Activated naive CD8-positive, alpha-beta T cell treated with anti-CD3 and anti-CD28 coated beads, Interleukin-2, amount 10 ng/mL, durations not matched to agents 7 days and 5 days (primary cell): ENCODE measurements around the gene TMEM204. TPM values are rescaled to one million over a fixed set of nuclear protein-coding genes. Genes with fewer than 3 reads are reported as not detected.

Experiments used
- ATAC-seq: fragments of 150-1000 bp; cut with Tn5 transposase; one replicate; pipeline ENCODE4 v1.10.0; 2021; ENCODE audit warnings: low read depth, moderate library complexity
- POLR2A ChIA-PET: fragments of 350-600 bp; sonication (Branson Sonifier 250); formaldehyde crosslinking; loops from one replicate; lab custom pipeline; 2021; ENCODE audit warnings: antibody characterized with exemption; lab: Charles Lee
- DNase-seq: peaks from one replicate; pipeline ENCODE4 v3.0.0; 2021
- H3K27ac Mint-ChIP-seq: one replicate; pipeline ENCODE4 v1.8.0; 2022; ENCODE audit warnings: mild to moderate bottlenecking, mixed read lengths
- H3K27me3 Mint-ChIP-seq: one replicate; pipeline ENCODE4 v1.8.0; 2022; ENCODE audit warnings: mild to moderate bottlenecking, moderate library complexity, mixed read lengths
- H3K36me3 Mint-ChIP-seq: one replicate; pipeline ENCODE4 v1.8.0; 2021; ENCODE audit warnings: mild to moderate bottlenecking, mixed read lengths
- H3K4me1 Mint-ChIP-seq: one replicate; pipeline ENCODE4 v1.8.0; 2021; ENCODE audit warnings: mixed read lengths
- H3K4me3 Mint-ChIP-seq: one replicate; pipeline ENCODE4 v1.8.0; 2022; ENCODE audit warnings: mild to moderate bottlenecking, moderate library complexity, mixed read lengths
- H3K9me3 Mint-ChIP-seq: one replicate; pipeline ENCODE4 v1.8.0; 2021; ENCODE audit warnings: mixed read lengths
- total RNA-seq, 2 experiments: library from RNA; stranded (reverse); gene quantifications; one replicate each; pipeline ENCODE4 v1.2.3, GENCODE V29; 2021

TMEM204 gene
- total RNA-seq, 2 experiments from 2014 or later = 68.3 to 72.0 TPM

DNA sequence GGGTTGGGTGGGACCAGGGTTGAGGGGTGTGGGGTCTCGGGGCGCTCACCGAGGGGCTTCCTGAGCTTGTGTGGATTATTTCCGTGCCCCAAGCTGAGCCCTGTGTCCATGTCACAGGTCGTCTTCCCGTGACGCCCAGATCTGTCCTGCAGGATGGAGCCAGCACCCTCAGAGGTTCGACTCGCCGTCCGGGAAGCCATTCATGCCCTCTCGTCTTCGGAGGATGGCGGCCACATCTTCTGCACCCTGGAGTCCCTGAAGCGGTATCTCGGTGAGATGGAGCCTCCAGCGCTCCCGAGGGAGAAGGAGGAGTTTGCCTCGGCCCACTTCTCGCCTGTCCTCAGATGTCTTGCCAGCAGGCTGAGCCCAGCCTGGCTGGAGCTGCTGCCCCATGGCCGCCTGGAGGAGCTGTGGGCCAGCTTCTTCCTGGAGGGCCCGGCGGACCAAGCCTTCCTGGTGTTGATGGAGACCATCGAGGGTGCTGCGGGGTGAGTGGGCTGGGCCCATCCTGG is 39.3 kb upstream of the TMEM204 start:
- no peak for DNase-seq
- no peaks in the 10 kb centered on the region for H3K9me3 Mint-ChIP-seq

DNA sequence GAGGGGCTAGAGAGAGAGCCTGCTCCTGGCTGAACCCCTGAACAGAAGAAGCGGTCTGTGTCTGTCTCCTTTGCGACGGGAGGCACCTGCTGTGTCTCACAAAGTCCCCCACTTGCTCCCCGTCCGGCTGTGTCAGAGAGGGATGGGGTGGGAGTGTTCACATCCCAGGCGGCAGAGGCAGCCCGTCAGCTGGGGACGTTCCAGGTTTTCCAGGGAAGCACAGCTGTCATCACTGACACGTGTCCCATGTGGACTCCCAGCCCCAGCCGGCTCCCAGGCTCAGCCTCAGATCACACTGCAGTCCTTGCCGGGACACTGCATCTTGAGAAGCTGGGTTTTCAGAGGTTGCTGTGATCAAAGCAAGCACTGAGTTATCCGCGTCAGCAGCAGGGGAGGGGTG is 38.8 kb upstream of the TMEM204 start:
- Mint-ChIP-seq H3K27ac (peak overlapping the region; percentile 34), H3K4me1 (peaks cover 8% of the 10 kb centered on the region), H3K27me3 (no peaks in the 10 kb centered on the region), H3K9me3 (no peaks in the 10 kb centered on the region), H3K4me3 (peak overlapping the region; percentile 94), H3K36me3 (no peaks in the 10 kb centered on the region)
- POLR2A ChIA-PET = interaction anchor here (2.2 to 3.5 kb wide), 2 partner anchors 39 to 74 kb away, joined by 11 to 26 read pairs; partner anchors contain the start of genes TMEM204 and UQCC4
- no peak for DNase-seq
- ATAC-seq = no peak

More for the DNA sequence above, 39.3 kb upstream of the TMEM204 start:
- ATAC-seq = no peak
- peaks cover 8% of the 10 kb centered on the region for H3K4me1 Mint-ChIP-seq
- H3K4me3 Mint-ChIP-seq = peak overlapping the region; percentile 94
- H3K27me3 Mint-ChIP-seq = no peaks in the 10 kb centered on the region
- no peaks in the 10 kb centered on the region for H3K36me3 Mint-ChIP-seq
- POLR2A ChIA-PET = interaction anchor here (0.9 to 3.5 kb wide), 5 partner anchors 19 to 212 kb away, joined by 4 to 26 read pairs (median 7); partner anchors contain the start of genes MAPK8IP3, TMEM204 and UQCC4
- peak overlapping the region; percentile 34 for H3K27ac Mint-ChIP-seq

DNA sequence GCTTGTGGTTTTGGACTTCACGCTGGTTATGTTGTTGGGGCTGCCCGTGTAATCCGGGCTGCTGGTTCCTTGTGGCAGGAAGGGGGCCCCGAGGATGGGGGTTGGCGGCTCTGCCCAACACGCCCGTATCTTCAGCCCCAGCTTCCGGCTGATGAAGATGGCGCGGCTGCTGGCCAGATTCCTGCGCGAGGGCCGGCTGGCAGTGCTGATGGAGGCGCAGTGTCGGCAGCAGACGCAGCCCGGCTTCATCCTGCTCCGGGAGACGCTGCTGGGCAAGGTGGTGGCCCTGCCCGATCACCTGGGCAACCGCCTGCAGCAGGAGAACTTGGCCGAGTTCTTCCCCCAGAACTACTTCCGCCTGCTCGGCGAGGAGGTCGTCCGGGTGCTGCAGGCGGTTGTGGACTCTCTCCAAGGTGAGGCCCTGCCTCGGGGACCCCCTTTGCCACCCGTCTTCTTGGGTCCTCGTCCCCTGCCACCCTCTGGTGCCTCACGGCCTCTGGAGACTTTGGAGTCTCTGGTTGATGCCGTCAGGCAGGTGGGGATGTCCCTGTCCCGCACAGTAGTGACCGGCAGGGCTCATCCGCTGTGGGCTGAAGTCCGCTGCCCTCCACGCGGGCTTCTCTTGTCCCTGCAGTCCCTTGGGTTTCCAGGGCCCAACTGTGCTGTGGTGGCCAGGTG is 38.1 kb upstream of the TMEM204 start:
- Mint-ChIP-seq H3K36me3 (no peaks in the 10 kb centered on the region), H3K4me1 (peaks cover 8% of the 10 kb centered on the region), H3K4me3 (no peak overlapping the region), H3K27ac (no peak overlapping the region), H3K27me3 (no peaks in the 10 kb centered on the region), H3K9me3 (no peaks in the 10 kb centered on the region)
- POLR2A ChIA-PET = no interaction called here
- DNase-seq (no peak), ATAC-seq (no peak)

DNA sequence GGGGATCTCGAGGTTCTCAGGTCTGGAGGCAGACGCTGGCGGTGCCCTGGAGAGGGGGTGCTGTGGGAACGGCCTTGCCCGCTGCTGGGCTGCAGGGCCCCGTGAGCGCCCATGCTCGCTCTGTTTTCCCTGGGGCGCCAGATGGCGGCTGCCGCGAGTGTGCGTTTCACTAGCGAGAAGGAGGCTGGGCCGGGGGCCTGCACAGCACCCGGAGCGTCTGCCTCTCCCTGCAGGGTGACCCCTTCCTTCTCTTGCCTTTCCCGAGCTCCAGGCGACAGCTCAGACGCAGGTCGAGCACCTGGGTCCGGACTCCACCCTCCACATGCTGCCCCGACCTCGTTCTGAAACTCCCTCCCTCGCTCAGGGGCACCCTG is 37.6 kb upstream of the TMEM204 start:
- POLR2A ChIA-PET = no interaction called here
- DNase-seq (no peak), ATAC-seq (no peak)
- no peaks in the 10 kb centered on the region for H3K9me3 Mint-ChIP-seq
- peaks cover 8% of the 10 kb centered on the region for H3K4me1 Mint-ChIP-seq
- no peak overlapping the region for H3K4me3 Mint-ChIP-seq
- H3K27ac Mint-ChIP-seq = no peak overlapping the region
- H3K27me3 Mint-ChIP-seq = no peaks in the 10 kb centered on the region
- H3K36me3 Mint-ChIP-seq = no peaks in the 10 kb centered on the region

DNA sequence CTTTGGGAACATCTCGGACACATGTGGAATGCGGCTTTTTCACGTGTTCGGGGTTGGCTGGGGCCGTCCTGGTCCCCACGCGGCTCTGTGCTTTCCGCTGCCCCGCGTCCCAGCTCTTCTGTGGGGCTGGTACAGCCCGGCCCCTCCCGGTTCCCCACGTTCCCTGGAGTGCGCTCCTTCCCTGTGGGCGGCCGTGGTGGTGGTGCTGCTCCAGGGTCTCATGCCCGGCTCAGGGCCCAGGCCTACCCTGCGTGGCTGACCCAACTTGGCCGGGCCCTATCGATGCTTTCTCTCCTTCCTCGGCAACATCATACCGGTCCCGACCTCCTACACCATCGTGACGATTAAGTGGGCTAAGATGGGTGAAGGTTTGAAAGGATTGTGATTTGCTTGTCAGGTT is 37.0 kb upstream of the TMEM204 start:
- POLR2A ChIA-PET = no interaction called here
- H3K4me1 Mint-ChIP-seq = peaks cover 8% of the 10 kb centered on the region
- no peak overlapping the region for H3K4me3 Mint-ChIP-seq
- no peaks in the 10 kb centered on the region for H3K27me3 Mint-ChIP-seq
- H3K36me3 Mint-ChIP-seq = no peaks in the 10 kb centered on the region
- H3K27ac Mint-ChIP-seq = no peak overlapping the region
- H3K9me3 Mint-ChIP-seq = no peaks in the 10 kb centered on the region
- no peak for DNase-seq
- ATAC-seq = no peak

DNA sequence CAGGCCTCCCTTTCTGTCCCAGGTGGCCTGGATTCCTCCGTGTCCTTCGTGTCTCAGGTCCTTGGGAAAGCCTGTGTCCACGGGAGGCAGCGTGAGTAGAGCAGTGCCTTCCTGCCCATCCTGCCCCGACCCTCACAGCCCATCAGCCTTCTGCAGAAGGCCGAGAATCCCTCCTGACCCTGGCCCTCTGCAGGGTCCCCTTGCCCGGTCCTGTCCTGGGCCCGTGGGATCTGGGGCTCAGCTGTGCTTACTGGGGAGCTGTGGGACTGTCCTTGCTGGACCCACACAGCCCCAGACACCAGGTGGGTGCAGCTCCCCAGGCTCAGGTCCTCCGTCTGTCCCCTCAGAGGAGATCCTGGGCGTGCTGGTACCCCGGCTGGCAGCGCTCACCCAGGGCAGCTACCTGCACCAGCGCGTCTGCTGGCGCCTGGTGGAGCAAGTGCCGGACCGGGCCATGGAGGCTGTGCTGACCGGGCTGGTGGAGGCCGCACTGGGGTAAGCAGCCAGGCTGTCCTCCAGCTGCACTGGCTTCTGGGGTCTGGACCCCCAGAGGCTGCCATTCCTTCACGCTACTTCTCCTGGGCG is 36.4 kb upstream of the TMEM204 start:
- no peak for DNase-seq
- peaks cover 8% of the 10 kb centered on the region for H3K4me1 Mint-ChIP-seq
- no peaks in the 10 kb centered on the region for H3K27me3 Mint-ChIP-seq
- H3K4me3 Mint-ChIP-seq = no peak overlapping the region
- POLR2A ChIA-PET = interaction anchor here (0.7 kb wide), 1 partner anchor 328 kb away, joined by 3 read pairs; no protein-coding TSS in a partner anchor
- no peaks in the 10 kb centered on the region for H3K36me3 Mint-ChIP-seq
- no peak overlapping the region for H3K27ac Mint-ChIP-seq
- no peaks in the 10 kb centered on the region for H3K9me3 Mint-ChIP-seq
- no peak for ATAC-seq

DNA sequence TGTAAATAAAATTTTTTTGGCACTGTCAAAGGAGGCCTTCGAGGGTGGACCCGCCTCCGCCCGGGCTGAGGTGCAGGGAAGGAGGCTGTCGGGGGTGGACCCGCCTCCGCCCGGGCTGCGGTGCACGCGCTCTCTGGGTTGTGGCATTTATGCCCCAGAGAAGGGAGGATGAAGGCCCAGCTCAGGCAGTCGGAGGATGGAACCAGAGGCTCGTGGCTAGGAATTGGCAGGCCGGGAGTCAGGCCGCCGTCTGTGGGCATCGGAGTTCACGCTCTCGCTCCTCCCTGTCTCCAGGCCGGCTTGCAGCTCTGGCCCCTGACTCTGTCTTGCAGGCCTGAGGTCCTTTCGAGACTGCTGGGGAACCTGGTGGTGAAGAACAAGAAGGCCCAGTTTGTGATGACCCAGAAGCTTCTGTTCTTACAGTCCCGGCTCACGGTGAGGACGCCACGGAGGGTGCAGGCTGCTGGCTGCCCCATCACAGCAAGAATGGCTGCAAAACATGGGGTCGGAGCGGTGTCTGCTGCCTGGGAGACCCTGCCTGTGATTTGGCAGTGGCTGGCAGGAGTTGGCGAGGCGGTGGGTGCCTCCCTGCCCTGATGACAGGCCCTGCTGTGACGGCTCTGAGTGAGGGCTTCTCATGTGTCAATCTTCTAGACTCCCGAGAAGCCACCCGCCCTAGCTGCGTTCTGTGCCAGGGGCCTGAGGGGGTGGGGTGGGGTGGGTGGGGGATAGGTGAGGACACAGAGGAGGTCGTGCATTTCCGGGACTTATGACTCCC is 34.4 kb upstream of the TMEM204 start:
- H3K9me3 Mint-ChIP-seq = no peaks in the 10 kb centered on the region
- H3K27ac Mint-ChIP-seq = no peak overlapping the region
- H3K36me3 Mint-ChIP-seq = peaks cover 7% of the 10 kb centered on the region
- no peak for DNase-seq
- no peak overlapping the region for H3K4me3 Mint-ChIP-seq
- POLR2A ChIA-PET = no interaction called here
- no peaks in the 10 kb centered on the region for H3K4me1 Mint-ChIP-seq
- no peaks in the 10 kb centered on the region for H3K27me3 Mint-ChIP-seq
- no peak for ATAC-seq

DNA sequence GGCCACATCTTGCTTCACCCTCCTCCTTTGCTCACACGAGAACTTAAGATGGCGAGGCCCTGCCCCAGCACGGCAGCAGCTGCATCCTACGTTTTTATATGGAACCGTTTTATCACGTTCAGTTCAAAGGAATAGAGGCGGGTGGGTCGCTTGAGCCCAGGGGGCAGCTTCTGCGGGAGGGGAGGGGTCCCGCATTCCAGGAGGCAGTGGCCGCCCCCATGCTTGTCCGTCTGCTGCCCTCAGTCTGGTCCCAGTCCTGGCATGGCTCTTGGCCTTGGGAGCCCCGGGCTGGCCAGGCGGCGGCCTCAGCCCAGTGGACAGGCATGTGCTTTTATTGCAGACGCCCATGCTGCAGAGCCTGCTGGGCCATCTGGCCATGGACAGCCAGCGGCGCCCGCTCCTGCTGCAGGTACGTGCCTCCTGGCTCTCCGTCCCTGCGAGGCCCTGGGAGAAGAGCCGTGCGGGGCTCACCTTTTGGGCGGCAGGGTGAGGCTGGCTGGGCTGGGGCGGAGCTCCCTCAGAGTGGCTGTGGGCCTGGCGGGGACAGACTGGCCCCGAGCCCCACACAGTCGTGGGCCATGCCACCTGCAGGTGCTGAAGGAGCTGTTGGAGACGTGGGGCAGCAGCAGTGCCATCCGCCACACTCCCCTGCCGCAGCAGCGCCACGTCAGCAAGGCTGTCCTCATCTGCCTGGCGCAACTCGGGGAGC is 33.6 kb upstream of the TMEM204 start:
- ATAC-seq = no peak
- Mint-ChIP-seq H3K36me3 (peaks cover 7% of the 10 kb centered on the region), H3K27me3 (no peaks in the 10 kb centered on the region), H3K27ac (no peak overlapping the region), H3K4me1 (no peaks in the 10 kb centered on the region), H3K9me3 (no peaks in the 10 kb centered on the region), H3K4me3 (no peak overlapping the region)
- no peak for DNase-seq
- POLR2A ChIA-PET = interaction anchor here (0.6 kb wide), 1 partner anchor 23 kb away, joined by 3 read pairs; no protein-coding TSS in a partner anchor

DNA sequence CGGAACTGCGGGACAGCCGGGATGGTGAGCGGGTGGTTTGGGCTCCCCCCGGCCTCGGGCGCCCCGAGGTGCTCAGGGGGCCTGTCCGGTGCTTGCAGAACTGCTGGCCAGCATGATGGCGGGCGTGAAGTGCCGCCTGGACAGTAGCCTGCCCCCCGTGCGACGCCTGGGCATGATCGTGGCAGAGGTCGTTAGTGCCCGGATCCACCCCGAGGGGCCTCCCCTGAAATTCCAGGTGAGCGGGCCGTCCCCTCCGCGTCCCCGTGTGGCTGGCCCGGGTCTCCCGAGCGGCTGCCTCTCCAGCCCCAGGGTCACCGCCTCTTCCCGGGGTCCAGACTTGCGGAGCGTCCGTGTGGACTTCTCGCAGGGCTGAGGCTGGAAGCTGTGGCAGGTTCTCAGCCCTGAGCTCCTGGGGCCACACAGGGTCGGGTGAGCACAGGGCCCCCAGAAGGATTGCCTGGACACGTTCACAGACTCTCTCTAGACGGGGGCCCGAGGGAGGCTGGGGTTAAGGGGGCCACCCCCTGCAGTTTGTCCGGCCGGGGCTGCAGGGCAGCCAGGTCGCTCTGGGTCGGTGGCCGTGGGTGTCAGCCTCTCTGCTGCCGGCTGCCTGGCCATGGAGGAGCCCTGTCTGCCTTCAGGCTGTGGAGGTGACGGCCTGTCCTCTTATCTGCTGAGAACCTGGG is 32.9 kb upstream of the TMEM204 start:
- no peaks in the 10 kb centered on the region for H3K9me3 Mint-ChIP-seq
- no peak for DNase-seq
- ATAC-seq = no peak
- POLR2A ChIA-PET = no interaction called here
- no peak overlapping the region for H3K27ac Mint-ChIP-seq
- H3K4me3 Mint-ChIP-seq = no peak overlapping the region
- H3K4me1 Mint-ChIP-seq = no peaks in the 10 kb centered on the region
- H3K27me3 Mint-ChIP-seq = no peaks in the 10 kb centered on the region
- peaks cover 7% of the 10 kb centered on the region for H3K36me3 Mint-ChIP-seq

DNA sequence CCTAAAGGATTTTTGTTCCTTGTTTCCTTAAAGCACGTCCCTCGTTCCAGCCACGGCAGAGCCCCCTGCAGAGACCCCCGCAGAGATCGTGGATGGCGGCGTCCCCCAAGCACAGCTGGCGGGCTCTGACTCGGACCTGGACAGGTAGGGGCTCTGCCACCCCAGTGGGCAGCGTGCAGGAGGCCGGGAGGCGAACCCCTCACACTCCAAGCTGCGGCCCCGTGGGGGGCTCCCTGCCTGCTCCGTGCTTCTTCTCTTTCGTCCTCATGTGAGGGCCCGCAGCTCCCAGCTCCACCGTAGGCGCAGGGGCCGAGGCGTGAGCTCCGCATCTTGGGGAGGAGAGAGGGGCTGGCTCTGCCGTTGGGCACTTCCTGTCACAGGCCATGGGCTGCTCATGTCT is 31.8 kb upstream of the TMEM204 start:
- Mint-ChIP-seq H3K9me3 (no peaks in the 10 kb centered on the region), H3K27me3 (no peaks in the 10 kb centered on the region), H3K27ac (no peak overlapping the region), H3K36me3 (peaks cover 7% of the 10 kb centered on the region), H3K4me1 (no peaks in the 10 kb centered on the region), H3K4me3 (no peak overlapping the region)
- DNase-seq (no peak), ATAC-seq (no peak)
- POLR2A ChIA-PET = no interaction called here

DNA sequence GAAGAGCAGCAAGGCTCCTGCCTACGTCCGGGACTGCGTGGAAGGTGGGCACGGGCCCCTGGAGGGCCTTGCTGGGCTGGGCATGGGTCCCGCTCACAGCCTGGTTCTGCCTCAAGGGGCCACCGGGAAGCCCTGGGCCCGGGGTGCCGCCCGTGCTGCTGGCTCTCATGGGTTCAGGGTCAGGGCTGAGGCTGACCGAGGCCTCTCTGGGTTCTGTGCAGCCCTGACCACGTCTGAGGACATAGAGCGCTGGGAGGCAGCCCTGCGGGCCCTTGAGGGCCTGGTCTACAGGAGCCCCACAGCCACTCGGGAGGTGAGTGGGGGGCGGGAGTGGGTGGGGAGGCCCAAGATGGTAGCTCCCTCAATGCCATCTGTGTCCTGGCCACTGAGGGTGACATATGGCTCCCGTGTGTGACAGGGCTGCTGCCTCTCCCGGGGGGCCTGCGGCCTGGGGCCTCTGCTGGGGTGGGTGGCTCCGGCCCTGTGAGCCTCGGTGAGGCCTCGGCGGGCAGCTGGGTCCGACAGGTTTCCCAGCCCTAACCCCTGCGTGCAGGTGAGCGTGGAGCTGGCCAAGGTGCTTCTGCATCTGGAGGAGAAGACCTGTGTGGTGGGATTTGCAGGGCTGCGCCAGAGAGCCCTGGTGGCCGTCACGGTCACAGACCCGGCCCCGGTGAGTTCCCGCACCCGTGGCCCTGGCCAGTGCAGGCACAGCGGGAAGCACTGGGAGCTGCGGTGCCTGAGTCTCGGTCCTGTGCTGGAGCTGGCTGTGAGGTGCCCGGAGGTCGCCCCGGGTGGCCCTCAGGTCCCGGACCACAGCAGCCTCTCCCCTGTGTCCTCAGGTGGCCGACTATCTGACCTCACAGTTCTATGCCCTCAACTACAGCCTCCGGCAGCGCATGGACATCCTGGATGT is 31.1 kb upstream of the TMEM204 start:
- H3K9me3 Mint-ChIP-seq = no peaks in the 10 kb centered on the region
- no peak overlapping the region for H3K27ac Mint-ChIP-seq
- POLR2A ChIA-PET = no interaction called here
- no peaks in the 10 kb centered on the region for H3K27me3 Mint-ChIP-seq
- H3K36me3 Mint-ChIP-seq = peaks cover 7% of the 10 kb centered on the region
- DNase-seq (no peak), ATAC-seq (no peak)
- H3K4me3 Mint-ChIP-seq = no peak overlapping the region
- no peaks in the 10 kb centered on the region for H3K4me1 Mint-ChIP-seq
